PC-9 (cell line): ENCODE measurements around the gene OBSCN. TPM values are rescaled to one million over a fixed set of nuclear protein-coding genes. Genes with fewer than 3 reads are reported as not detected.

Experiments
- BruUV-seq: library from RNA; stranded (reverse); fragments of 400-500 nt; replicated peaks from 2 replicates; lab custom pipeline; 2021; lab: Mats Ljungman, UMichigan
- CTCF ChIA-PET: fragments of 300-600 bp; sonication (Branson Sonifier 250); formaldehyde crosslinking; loops from one replicate; lab custom pipeline; 2022; ENCODE audit warnings: antibody characterized with exemption; lab: Charles Lee
- POLR2A ChIA-PET: fragments of 300-600 bp; sonication (Branson Sonifier 250); formaldehyde crosslinking; loops from one replicate; lab custom pipeline; 2022; ENCODE audit warnings: antibody characterized with exemption; ENCODE audit not compliant: unreplicated experiment; lab: Charles Lee
- DNase-seq, 2 experiments: peaks; one replicate each; pipeline versions ENCODE4 v3.0.0 to v3.0.0-alpha.2; 2015 to 2022; ENCODE audit warnings: mixed read lengths in 1 of 2
- H2AFZ ChIP-seq: fragments of 200-600 bp; sonication (generic); 2 replicates; pipeline ENCODE4 v1.8.1; 2017; ENCODE audit warnings: antibody characterized with exemption
- H3F3A ChIP-seq: fragments of 200-600 bp; sonication (generic); 2 replicates; pipeline ENCODE4 v1.8.1; 2017; ENCODE audit warnings: antibody characterized with exemption, mild to moderate bottlenecking, low read depth; ENCODE audit not compliant: insufficient read depth
- H3K27ac ChIP-seq: fragments of 200-600 bp; sonication (generic); 2 replicates; pipeline ENCODE4 v1.6.1; 2016; ENCODE audit warnings: mixed run types
- H3K27me3 ChIP-seq: fragments of 200-600 bp; sonication (generic); 2 replicates; pipeline ENCODE4 v1.6.1; 2016; ENCODE audit warnings: low read depth, mixed run types; ENCODE audit not compliant: insufficient read depth
- H3K36me3 ChIP-seq: fragments of 200-600 bp; sonication (generic); 2 replicates; pipeline ENCODE4 v1.6.1; 2016; ENCODE audit warnings: low read depth, mixed run types
- H3K4me1 ChIP-seq: fragments of 200-600 bp; sonication (generic); replicated peaks from 2 replicates; pipeline ENCODE4 v1.6.1; 2016; ENCODE audit warnings: mixed run types; ENCODE audit not compliant: insufficient read depth
- H3K4me2 ChIP-seq: fragments of 200-600 bp; sonication (generic); 2 replicates; pipeline ENCODE4 v1.6.1; 2017; ENCODE audit warnings: mixed run types
- H3K4me3 ChIP-seq: fragments of 200-600 bp; sonication (generic); 2 replicates; pipeline ENCODE4 v1.6.1; 2016; ENCODE audit warnings: mixed run types
- H3K79me2 ChIP-seq: fragments of 200-600 bp; sonication (generic); 2 replicates; pipeline ENCODE4 v1.6.1; 2017; ENCODE audit warnings: low read depth, mixed run types
- H3K9me2 ChIP-seq: fragments of 200-600 bp; sonication (generic); 2 replicates; pipeline ENCODE4 v1.8.1; 2017; ENCODE audit warnings: mild to moderate bottlenecking; ENCODE audit not compliant: insufficient read depth
- H3K9me3 ChIP-seq: fragments of 200-600 bp; sonication (generic); 2 replicates; pipeline ENCODE4 v1.8.1; 2016; ENCODE audit warnings: low read depth; ENCODE audit not compliant: insufficient read depth
- H4K20me1 ChIP-seq: fragments of 200-600 bp; sonication (generic); 2 replicates; pipeline ENCODE4 v1.8.1; 2017; ENCODE audit not compliant: insufficient read depth
- EZH2 ChIP-seq: fragments of 200-600 bp; sonication (generic); IDR thresholded peaks from 2 replicates; pipeline ENCODE4 v1.8.0; 2017; ENCODE audit warnings: antibody characterized with exemption, low read depth
- intact Hi-C: fragments of 100-400 bp; cut with micrococcal nuclease; formaldehyde crosslinking; loops from one replicate; pipeline ENCODE4 v1.10.0; 2022; ENCODE audit not compliant: unreplicated experiment
- total RNA-seq: library from RNA; stranded (reverse); gene quantifications from 2 replicates; pipeline ENCODE4 v1.2.3, GENCODE V29; 2021
- TF ChIP-seq, protein P1 (sequence below): fragments of 200-600 bp; sonication (generic); conservative IDR thresholded peaks from 2 replicates; pipeline ENCODE4 v1.6.1; 2017; ENCODE audit warnings: mixed run types, antibody characterized with exemption, mild to moderate bottlenecking, moderate library complexity

The OBSCN gene
- total RNA-seq, 1 experiment from 2014 or later, result 62.9 TPM

DNA sequence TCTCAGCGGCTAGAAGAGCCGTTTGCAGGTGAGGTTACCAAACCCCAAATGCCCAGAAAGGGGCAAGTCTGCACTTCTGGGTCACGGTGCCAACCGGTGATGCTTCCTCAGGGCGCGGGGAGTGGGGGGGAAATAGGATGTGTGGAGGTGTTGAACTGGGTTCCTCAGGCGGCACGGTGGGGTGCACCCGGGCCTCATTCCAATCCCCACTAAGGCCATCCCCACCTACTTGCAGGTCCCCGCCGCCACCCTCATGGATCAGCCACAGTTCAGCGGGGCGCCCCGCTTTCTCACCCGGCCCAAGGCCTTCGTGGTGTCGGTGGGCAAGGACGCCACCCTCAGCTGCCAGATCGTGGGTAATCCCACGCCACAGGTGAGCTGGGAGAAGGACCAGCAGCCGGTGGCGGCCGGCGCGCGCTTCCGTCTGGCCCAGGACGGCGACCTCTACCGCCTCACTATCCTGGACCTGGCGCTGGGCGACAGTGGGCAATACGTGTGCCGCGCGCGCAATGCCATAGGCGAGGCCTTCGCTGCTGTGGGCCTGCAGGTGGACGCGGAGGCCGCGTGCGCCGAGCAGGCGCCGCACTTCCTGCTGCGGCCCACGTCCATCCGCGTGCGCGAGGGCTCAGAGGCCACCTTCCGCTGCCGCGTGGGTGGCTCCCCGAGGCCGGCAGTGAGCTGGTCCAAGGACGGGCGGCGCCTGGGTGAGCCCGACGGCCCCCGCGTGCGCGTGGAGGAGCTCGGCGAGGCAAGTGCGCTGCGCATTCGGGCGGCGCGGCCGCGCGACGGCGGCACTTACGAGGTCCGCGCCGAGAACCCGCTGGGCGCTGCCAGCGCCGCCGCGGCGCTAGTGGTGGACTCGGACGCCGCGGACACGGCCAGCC lies 3.9 kb downstream of the OBSCN start:
- H3K4me2 ChIP-seq, result no peak overlapping the region
- H3K79me2 ChIP-seq, result no peaks in the 10 kb centered on the region
- H3K27ac ChIP-seq, result no peak overlapping the region
- H3F3A ChIP-seq, result peaks cover 10% of the 10 kb centered on the region
- ChIA-PET CTCF (no interaction called here), POLR2A (no interaction called here)
- no peaks in the 10 kb centered on the region for H3K27me3 ChIP-seq
- no peak overlapping the region for H3K4me3 ChIP-seq
- H3K4me1 ChIP-seq, result peaks cover 9% of the 10 kb centered on the region
- no peaks in the 10 kb centered on the region for H4K20me1 ChIP-seq
- no peak overlapping the region for H2AFZ ChIP-seq
- H3K9me2 ChIP-seq, result no peaks in the 10 kb centered on the region
- BruUV-seq, result no TSS peak
- no peak for TF ChIP-seq EZH2
- TF ChIP-seq, protein P1, sequence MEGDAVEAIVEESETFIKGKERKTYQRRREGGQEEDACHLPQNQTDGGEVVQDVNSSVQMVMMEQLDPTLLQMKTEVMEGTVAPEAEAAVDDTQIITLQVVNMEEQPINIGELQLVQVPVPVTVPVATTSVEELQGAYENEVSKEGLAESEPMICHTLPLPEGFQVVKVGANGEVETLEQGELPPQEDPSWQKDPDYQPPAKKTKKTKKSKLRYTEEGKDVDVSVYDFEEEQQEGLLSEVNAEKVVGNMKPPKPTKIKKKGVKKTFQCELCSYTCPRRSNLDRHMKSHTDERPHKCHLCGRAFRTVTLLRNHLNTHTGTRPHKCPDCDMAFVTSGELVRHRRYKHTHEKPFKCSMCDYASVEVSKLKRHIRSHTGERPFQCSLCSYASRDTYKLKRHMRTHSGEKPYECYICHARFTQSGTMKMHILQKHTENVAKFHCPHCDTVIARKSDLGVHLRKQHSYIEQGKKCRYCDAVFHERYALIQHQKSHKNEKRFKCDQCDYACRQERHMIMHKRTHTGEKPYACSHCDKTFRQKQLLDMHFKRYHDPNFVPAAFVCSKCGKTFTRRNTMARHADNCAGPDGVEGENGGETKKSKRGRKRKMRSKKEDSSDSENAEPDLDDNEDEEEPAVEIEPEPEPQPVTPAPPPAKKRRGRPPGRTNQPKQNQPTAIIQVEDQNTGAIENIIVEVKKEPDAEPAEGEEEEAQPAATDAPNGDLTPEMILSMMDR, result no peak
- intact Hi-C loops, result loop anchor here (5.0 kb wide), 2 partner anchors 166 to 306 kb away; no protein-coding TSS in a partner anchor
- H3K9me3 ChIP-seq, result no peaks in the 10 kb centered on the region
- H3K36me3 ChIP-seq, result no peaks in the 10 kb centered on the region
- no peak for DNase-seq

DNA sequence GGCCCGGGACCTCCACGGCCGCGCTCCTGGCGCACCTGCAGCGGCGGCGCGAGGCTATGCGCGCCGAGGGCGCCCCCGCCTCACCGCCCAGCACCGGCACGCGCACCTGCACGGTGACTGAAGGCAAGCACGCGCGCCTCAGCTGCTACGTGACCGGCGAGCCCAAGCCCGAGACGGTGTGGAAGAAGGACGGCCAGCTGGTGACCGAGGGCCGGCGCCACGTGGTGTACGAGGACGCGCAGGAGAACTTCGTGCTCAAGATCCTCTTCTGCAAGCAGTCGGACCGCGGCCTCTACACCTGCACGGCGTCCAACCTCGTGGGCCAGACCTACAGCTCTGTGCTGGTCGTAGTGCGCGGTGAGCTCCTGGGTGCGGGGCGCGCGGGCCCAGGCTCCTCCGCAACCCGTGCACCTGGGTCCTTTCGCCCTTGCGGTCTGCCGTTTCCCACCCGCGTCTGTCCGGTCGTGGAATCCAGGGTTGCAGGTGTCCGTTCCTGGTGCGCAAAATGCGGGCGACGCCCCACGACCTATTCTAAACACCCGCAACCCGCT lies 4.6 kb downstream of the OBSCN start:
- Histone ChIP-seq H3K27me3 (no peaks in the 10 kb centered on the region), H4K20me1 (no peaks in the 10 kb centered on the region), H3K79me2 (no peaks in the 10 kb centered on the region), H3K9me3 (no peaks in the 10 kb centered on the region), H3K36me3 (no peaks in the 10 kb centered on the region), H3K4me3 (peak overlapping the region; percentile 62; the same call in 1 of the 2 replicates), H3K9me2 (no peaks in the 10 kb centered on the region), H3F3A (peaks cover 10% of the 10 kb centered on the region), H3K4me1 (peaks cover 9% of the 10 kb centered on the region), H3K27ac (no peak overlapping the region), H3K4me2 (no peak overlapping the region), H2AFZ (no peak overlapping the region)
- no peak for DNase-seq
- no peak for TF ChIP-seq EZH2
- TF ChIP-seq, protein P1, result no peak
- ChIA-PET POLR2A (interaction anchor here (0.5 kb wide), 1 partner anchor 47 kb away, joined by 3 read pairs; no protein-coding TSS in a partner anchor), CTCF (no interaction called here)
- intact Hi-C loops, result loop anchor here (5.0 kb wide), 2 partner anchors 165 to 305 kb away; no protein-coding TSS in a partner anchor
- BruUV-seq, result no TSS peak

DNA sequence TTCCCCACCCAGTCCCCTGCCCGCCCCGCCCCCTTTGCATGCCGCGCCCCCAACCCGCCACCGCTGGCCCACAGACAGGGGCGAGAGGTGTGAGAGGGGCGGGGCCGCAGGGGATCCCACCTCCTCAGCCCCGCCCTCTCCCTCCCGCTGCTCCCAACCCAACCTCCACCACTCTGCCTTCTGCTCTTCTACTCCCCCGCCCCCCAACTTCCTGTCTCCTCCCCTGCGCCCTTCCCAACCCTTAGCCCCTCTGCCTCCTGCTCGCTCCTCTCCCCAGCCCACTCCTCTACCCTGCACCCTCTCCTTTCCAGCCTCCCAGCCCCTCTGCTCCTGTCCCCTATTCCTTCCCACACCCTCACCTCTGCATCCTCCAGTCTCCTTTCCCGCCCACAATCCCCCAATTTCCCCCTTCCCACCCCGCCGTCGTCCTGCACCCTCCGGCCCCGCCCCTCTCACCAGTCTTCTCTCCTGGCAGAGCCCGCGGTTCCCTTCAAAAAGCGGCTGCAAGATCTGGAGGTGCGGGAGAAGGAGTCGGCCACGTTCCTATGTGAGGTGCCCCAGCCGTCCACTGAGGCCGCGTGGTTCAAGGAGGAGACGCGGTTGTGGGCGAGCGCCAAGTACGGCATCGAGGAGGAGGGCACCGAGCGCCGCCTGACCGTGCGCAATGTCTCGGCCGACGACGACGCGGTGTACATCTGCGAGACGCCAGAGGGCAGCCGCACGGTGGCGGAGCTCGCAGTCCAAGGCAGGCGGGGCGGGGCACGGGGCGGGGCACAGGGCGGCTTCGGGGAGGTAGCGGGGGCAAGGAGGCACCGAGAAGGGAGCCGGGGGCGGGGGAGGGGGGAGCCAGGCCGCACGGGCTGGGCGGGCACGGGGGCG lies 5.4 kb downstream of the OBSCN start:
- Histone ChIP-seq H2AFZ (peak overlapping the region; percentile 79), H3K9me2 (no peaks in the 10 kb centered on the region), H4K20me1 (no peaks in the 10 kb centered on the region), H3K27me3 (no peaks in the 10 kb centered on the region), H3K36me3 (no peaks in the 10 kb centered on the region), H3K4me2 (peak overlapping the region; percentile 75), H3F3A (peaks cover 10% of the 10 kb centered on the region), H3K9me3 (no peaks in the 10 kb centered on the region), H3K27ac (no peak overlapping the region), H3K4me3 (peak overlapping the region; percentile 62), H3K4me1 (peaks cover 9% of the 10 kb centered on the region), H3K79me2 (no peaks in the 10 kb centered on the region)
- TSS peak; percentile 35 for BruUV-seq
- ChIA-PET POLR2A (interaction anchor here (0.5 to 0.6 kb wide), 3 partner anchors 48 to 82 kb away, joined by 3 to 9 read pairs (median 3); no protein-coding TSS in a partner anchor), CTCF (interaction anchor here (0.6 kb wide), 2 partner anchors 83 to 517 kb away, joined by 3 to 5 read pairs; no protein-coding TSS in a partner anchor)
- intact Hi-C loops, result loop anchor here (1.0 to 5.0 kb wide), 5 partner anchors 47 to 304 kb away; no protein-coding TSS in a partner anchor
- TF ChIP-seq, protein P1, result peak; percentile 60
- TF ChIP-seq EZH2, result no peak
- DNase-seq, result peak; percentile 71 to 88
